ENCODE measurements around the gene LMF1.

The LMF1 gene

DNA sequence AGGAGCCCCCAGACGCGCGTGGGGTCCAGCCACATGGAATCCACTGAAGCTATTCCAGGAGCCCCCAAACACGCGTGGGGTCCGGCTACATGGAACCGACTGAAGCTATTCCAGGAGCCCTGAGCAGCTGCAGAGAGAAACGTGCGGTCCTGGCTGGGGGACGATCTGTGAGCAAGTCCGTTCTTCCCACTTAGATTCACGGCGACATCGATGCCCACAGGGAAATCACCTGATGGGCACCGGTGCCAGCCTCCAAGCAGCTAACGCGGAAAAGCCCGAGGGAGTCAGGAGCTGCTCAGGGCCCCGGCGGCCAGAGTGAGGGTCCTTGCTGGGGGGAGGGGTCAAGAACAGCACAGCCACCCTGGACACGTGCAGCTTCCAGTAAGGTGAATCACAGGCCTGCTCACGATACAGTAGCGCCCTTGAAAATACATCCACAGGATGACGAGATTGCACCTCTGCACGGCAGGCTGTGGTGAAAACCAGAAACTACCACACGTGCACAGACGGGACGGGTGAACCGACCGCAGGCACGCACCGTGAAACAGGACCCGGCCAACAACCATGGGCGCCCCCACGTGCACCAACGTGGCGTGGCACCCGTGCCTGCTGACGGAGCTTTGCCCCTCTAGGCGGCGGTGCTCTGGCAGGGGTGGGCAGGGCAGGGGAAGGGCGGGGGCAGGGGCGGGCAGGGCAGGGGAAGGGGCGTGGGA, 92.6 kb downstream of the LMF1 start:
- TF ChIP-seq, protein P1, sequence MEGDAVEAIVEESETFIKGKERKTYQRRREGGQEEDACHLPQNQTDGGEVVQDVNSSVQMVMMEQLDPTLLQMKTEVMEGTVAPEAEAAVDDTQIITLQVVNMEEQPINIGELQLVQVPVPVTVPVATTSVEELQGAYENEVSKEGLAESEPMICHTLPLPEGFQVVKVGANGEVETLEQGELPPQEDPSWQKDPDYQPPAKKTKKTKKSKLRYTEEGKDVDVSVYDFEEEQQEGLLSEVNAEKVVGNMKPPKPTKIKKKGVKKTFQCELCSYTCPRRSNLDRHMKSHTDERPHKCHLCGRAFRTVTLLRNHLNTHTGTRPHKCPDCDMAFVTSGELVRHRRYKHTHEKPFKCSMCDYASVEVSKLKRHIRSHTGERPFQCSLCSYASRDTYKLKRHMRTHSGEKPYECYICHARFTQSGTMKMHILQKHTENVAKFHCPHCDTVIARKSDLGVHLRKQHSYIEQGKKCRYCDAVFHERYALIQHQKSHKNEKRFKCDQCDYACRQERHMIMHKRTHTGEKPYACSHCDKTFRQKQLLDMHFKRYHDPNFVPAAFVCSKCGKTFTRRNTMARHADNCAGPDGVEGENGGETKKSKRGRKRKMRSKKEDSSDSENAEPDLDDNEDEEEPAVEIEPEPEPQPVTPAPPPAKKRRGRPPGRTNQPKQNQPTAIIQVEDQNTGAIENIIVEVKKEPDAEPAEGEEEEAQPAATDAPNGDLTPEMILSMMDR (IDR thresholded peaks at IDR 0.05; ENCODE audit: low read depth, low read length), result no peak

DNA sequence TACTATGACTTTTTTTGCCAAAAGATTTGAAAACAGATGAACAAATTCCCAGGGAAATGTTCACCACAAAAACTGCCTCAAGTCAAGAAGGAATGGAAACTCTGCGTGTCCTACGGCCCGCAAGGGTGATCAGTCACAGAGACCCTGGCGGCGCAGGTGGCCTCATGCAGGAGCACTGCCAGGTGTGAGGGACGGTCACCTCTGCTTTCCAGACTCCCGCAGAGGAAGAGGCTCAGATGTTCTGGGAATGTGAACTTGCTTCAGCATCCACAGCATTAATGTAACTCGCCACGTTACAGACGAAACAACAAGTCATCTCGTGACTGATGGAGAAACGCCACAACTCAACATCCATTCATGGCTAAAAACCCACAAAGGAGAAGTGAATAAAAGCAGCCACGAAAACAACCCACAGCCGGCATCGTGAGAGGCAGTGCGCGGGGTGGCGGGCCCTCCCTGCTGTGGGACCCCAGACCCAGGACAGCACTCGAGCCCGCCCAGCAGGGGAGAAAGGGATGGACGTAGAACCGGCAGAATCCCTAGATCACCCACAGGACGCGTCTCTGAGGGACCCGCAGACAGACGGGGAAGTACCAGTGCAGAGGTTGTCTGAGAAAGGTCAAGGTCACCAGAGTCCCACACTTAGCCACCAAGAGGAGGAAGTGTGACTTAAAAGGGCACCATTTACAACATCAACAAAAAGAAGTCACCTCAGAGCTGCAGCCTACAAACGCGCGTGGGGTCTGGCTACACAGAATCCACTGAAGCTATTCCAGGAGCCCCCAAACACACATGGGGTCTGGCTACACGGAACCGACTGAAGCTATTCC, 93.3 kb downstream of the LMF1 start:
- DNase-seq (ENCODE audit: extremely low read depth, low read depth), result no peak

More for the DNA sequence above, 92.6 kb downstream of the LMF1 start:
- DNase-seq (ENCODE audit: extremely low read depth, low read depth), result no peak

DNA sequence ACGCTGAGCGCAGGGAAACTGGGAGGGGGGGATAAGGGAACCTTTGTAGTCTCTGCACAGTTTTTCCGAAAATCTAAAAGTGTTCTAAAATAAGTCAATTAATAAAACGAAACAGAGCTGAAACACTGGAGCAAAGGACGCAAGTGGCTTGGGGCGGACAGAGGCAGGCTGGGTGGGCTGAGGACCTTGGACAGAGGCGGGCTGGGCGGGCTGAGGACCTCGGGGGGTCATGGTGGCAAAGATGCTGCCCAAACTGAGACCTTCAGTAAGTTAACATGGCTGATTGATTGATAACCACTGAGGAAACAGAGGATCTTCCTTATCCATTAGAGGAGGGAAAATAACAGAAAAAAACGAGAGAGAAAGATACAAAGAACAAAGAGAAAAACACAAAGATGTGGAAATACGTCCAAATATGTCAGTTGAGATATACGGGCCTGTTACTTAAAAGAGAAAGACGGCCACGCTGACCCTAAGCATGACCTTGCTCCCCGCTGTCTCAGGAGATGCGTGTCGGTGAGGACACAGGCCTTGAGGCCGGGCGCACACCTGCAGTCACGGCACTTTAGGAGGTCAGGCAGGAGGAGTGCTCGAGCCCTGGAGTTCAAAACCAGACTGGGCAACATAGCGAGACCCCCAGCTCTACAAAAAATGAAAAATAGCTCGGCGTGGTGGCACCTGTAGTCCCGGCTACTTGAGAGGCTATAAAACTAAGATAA, 94.1 kb downstream of the LMF1 start:
- DNase-seq (ENCODE audit: extremely low read depth, low read depth), result no peak
- TF ChIP-seq, protein P1 (IDR thresholded peaks at IDR 0.05; ENCODE audit: low read depth, low read length), result no peak

More for the DNA sequence above, 93.3 kb downstream of the LMF1 start:
- TF ChIP-seq, protein P1 (IDR thresholded peaks at IDR 0.05; ENCODE audit: low read depth, low read length), result no peak

DNA sequence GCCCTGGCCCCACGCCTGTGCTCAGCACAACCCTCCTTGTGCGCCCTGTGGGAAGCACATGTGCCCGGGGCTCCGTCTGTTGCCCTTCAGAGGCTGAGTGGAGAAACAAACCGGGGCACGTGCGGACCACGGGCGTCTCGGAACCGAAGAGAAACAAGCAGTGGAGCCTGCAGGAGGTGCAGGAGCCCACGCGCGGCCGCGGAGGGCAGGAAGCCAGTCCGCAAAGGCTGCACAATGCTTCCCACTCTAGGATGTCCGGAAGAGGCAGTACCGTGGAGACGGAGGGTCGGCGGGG, 94.8 kb downstream of the LMF1 start:
- DNase-seq (ENCODE audit: extremely low read depth, low read depth), result no peak
- TF ChIP-seq, protein P1 (IDR thresholded peaks at IDR 0.05; ENCODE audit: low read depth, low read length), result no peak

DNA sequence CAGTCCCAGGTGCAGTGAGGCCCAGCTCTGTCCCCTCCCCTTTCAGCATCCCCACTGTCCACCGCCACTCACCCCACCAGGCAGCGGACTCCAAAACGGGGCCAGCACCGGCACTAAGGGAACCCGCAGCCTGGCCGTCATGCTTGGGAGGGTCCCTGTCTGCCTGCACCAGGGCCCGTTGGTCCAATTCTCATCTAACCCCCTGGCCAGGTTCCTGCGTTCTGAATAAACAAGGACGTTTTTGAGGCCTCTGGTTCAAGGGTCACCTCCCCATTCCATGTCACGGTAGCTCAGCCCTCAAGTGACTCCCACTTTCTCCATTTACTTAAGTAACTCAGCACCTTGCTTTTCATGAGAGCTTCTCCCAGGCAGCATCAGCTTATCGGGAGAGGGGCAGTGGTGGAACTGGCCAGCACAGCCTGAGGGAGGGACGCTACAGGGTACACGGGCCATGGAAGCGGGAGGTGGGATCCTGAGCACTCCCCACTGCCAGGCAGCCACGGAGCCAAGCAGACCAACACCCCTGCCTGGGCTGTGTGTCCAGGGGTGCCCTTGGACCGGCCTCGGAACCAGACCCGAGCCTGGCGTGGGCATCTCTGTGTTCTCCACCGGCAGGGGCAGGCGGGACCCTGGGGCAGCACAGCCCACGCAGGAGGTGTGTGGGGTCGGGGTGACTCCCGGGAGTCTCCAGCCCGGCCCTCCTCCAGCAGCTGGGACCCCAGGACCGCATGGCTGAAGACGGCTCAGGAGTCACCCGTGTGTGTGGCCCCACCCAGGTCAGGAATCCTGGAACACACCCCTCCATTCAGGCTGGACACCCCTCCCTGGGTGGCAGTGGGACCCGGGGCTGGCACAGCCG, 95.4 kb downstream of the LMF1 start:
- no peak for DNase-seq (ENCODE audit: extremely low read depth, low read depth)
- TF ChIP-seq, protein P1 (IDR thresholded peaks at IDR 0.05; ENCODE audit: low read depth, low read length), result no peak

DNA sequence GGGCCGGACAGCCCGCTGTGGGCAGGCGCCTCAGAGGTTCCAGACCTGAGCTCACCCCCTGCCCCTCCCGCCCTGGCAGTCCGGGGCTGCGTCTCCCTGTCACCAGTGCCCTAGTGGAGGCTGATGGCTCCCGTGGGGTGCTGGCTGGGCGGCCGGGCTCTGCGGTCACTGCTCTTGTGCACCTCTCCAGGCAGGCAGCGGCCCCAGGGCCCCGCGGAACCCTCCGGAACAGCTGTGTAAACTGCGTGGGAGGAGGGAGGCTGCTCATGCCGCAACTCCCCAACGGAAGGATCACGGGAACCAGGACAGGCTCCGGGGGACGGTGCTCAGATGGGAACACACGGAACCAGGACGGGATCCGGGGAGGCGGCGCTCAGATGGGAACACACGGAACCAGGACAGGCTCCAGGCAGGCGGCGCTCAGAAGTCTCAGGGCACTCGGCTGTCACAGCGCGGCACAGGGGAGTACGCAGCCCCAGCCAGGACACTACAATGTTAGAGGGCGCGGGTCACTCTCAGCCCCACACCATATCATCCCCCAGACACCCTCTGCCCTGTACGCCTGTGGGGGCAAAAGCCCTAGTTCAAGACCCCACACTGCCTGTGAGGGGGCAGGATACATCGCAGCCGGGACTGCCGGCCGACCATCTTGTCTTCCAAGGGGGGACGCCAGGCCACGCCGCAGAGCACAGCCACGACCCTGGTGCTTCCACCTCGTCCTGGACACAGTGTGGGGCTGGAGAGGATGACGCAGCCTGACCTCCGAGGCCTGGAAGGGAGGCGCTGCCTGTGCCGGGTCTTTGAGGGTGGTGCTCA, 96.2 kb downstream of the LMF1 start:
- TF ChIP-seq, protein P1 (IDR thresholded peaks at IDR 0.05; ENCODE audit: low read depth, low read length), result no peak
- DNase-seq (ENCODE audit: extremely low read depth, low read depth), result no peak
